NCI-H1694 treated with DMSO at 0.1 percent for 48 hours (cell line): Measurements from ENCODE around the gene STX2.
A peak's percentile ranks its signal among the peaks of the same experiment; 100 is the strongest.

Experiments
- DNase-seq: peaks from one replicate; lab custom pipeline; 2025; lab: John Stamatoyannopoulos, UW

Gene STX2

DNA sequence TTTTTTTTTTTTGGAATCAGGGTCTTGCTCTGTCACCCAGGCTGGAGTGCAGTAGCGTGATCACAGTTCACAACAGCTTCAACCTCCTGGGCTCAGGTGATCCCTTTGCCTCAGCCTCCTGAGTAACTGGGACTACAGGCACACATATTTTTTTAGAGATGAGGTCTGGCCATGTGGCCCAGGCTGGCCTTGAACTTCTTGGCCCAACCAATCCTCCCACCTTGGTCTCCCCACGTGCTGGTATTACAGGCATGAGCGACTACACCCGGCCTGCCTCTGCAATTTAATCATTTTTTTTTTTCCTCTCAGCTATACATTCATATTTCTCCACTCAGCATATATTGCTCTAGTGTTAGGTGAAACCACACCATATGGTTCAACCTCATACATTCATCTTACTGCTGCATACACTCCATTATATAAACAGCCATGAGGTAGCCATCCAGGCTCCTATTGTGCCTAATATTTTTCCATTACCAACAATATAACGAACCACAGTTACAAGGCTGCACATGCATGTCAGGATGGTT, 7.1 kb downstream of the STX2 start:
- DNase-seq, result peak; percentile 31

DNA sequence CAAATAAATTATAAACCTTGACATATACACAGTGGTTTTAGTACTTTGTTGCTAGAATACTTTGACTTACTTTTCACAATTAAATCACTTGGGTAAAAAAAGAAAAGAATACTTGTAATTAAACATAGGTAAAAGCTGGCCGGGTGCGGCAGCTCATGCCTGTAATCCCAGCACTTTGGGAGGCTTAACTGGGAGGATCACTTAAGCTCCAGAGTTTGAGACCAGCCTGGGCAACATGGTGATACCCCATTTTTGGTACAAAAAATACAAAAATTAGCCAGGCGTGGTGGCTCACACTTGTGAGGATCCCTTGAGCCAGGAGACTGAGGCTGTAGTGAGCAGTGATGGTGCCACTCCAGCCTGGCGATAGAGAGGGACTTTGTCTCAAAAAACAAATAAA, 7.8 kb downstream of the STX2 start:
- DNase-seq, result no peak

DNA sequence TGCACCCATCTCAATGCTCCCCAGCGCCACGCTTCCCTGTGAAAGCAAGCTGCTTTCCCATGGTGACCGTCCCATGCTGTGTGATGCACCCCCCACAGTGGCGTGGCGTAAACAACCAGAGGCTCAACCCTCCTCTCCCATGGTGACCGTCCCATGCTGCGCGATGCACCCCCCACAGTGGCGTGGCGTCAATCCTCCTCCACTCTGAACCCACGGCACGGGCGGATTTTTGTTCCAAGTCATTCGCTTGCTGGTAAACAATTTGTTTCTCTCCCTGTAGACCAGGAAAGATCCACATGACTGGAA, 8.9 kb downstream of the STX2 start:
- DNase-seq, result no peak

DNA sequence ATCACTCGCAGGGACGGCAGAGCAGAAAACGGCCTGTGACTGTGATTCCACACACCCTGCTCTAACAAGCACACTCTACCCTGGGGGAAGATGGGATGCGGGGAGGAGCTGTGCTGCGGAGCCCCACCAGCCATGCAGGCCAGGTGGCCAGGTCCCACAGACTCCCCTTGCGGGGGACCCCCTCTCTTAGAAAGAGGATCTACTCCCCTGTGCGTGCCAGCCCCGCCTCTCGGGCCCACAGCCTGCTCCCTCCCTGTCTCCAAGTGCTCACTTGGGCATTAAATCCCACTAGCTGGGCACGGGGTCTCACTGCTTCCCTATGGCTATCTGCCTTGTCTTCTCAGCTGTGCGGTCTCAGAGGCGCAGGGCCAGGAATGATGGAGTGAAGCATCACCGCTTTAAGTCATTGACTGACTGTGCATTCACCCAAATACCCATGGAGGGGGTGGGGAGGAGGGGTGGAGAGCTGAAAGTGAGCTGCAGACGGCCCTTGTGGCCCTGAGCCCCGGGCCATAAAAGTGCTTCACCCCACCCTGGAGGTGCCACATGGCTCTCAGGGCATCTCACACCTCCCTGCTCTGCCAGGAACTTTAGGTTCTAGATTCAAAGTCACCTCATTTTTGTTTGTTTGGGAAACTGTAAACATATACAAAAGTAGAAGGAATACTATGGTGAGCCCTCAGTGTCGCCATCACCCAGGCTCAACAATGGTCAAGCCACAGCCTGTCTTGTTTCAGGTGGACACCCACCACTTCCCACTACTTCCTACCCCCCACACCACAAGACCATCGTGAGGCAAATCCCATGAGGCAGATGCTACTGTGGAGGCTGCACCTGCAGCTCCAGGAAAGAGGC, 9.4 kb downstream of the STX2 start:
- DNase-seq, result no peak

DNA sequence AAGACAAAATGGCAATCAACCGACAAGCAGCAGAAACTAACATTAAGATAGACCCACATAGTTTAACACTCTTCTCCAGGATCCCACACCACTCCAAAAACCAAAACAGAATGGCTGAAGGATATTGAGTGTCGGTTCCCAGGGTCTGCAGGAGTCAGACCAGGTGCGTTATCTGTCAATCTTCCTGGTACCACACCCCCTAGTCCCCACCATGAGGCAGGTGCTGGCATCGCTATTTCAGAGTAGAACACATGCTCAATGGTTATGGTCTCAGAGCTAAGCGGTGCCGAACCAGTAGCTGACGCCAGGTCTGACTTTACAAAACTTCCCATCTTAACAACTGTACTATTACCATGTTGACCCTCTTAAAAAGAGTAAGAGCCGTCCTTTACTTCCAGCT, 10.2 kb downstream of the STX2 start:
- no peak for DNase-seq

DNA sequence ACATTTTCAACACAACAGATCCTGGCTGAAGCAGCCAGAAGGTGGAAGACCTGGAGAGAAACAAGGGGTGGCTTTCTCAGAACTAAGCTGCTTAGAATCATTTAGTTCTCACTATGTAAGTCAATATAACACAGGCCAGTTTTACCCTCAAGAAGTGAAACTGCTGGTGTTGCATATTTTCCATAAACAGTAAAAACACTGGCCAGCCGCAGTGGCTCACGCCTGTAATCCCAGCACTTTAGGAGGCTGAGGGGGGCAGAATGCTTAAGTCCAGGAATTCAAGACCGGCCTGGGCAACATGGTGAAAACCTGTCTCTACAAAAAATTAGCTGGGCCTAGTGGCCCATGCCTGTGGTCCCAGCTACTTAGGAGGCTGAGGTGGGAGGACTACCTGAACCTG, 11.6 kb downstream of the STX2 start:
- no peak for DNase-seq

DNA sequence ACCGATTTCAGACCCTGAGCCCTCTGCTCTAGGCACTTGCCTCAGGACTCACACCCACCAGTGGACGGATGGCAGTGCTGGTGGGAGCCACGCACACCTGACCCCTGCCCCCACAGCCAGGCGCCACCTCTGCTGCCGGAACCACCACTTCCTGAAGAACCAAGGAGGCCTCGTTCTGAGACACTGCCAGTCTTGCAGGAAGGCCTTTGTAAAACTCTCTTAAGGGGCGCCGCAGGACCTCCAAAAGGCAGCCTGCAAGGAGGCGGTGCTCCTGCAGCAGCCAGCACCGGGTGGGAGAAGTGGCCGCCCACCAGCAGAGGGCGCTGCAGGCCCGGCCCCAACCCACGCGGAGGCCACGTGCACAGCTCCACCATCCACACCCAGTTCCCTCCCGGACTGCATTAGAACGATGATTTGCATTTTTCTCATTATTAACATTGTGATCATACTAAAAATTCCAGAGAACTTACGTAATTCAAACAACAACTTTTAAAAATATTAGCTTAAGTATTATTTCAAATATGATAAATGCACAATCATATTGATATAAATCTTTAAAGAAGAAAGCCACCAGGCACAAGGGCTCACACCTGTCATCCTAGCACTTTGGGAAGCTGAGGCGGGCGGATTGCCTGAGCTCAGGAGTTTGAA, 12.8 kb downstream of the STX2 start:
- DNase-seq, result no peak

DNA sequence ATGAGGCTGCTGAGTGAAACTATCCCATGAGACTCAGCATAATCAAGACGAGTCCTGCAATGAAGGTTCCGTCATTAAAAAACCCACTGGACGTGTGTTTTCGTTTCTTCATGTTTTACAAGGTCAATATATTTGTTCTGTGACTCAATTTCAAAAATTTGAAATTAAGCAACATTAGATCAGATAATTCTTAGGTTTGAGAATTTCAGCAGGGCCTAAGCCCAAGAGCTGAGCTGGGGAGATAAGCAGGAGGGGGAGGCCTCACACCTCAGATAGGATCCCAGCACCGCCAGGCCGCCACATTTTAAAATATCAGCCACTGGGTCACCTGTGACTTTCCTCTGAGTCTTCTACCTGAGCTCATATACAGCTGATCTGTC, 13.3 kb downstream of the STX2 start:
- no peak for DNase-seq

DNA sequence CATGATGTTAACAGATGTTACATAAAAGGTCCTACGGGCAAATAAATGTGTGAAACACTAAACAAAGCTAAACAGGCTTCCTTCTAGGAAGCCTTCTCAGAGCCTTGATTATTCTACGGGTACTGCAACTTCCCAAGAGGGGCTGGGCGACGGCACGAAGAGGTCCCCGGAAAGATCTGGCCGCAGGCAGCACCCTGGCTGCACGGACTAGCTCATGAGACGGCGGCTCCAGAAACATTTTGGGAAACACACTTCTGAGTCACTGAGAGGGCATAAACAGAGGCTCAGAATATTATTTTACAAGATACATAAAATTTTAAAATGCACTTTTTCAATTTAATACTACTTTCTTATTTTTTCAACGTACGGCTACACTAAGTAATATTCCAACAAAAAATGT, 19.4 kb downstream of the STX2 start:
- DNase-seq, result no peak

DNA sequence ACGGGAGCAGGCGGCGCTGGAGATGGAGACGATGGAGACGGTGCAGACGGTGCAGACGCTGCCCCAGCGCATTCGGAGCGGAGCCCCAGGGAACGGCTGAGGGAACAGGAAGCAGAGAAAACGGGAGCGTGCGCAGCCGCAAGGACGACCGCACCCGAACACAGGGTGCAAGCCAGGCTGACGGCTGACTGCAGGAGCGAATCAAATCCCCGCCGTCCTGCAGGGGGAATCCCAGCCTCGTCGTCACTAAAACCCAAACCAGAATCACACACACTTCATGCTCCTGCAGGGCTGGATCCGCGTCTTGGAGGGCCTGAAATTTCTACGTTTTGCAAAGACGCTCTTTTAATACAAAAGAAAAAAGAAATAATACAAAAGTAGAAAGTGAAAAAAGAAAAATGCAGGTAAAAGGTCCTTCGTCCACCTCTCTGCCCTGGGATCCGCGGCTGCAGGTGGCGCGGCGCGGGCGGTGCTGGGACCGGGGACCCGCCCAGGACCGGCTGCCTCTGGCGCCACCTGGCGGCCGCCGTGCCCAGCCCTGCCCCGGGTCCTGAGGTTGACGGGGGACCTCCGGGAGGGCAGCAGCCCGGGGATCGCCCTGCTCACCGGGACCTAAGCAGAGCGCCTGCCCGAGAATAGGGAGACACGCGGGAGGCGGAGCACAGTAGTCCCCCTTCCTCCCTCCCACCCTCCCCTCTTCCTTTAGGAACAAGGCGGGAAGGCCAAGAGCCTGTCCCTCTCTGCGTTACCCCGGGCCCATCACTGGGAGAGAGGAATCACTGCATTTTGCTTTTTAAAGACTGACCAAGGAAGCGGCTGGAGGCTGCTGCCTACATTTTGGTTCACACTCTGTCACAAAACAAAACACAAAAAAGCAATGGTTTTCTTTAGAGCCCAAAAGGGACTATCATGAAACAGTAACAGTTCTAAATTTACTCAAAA, 20.1 kb downstream of the STX2 start:
- DNase-seq, result no peak

DNA sequence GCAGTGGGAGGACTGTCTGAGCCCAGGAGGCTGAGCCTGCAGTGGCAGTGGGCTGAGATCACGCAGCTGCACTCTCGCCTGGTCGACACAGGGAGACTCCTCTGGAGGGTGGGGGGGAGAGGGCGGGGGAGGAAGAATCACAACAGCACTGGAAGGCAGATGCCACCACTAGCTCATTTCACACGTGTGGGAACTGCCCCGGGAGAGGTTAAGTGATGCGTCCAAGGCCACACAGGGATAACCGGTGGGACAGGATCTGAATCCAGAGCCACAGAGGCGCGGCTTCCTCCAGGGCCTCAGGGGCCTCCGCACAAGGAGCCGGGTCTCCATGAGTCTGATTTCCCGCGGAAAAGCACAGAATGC, 20.8 kb downstream of the STX2 start:
- DNase-seq, result no peak

DNA sequence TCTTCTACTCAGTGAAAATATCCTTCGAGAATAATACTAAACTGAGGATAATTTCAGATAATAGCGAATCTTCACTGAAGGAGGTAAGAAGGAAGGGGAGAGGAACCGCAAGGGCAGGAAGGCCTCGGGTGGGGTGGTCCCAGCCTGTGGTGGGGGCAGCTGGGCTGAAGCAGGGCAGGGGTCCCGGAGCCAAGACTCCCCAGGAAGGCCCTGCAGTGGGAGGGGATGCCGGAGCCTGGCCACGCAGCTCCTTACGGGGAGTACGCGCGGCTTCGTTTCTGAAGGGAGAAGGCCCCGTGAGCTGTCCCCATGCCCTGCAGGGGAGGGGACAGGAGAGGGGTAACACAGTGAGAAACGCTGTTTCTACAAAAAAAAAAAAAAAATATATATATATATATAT, 21.2 kb downstream of the STX2 start:
- DNase-seq, result no peak

DNA sequence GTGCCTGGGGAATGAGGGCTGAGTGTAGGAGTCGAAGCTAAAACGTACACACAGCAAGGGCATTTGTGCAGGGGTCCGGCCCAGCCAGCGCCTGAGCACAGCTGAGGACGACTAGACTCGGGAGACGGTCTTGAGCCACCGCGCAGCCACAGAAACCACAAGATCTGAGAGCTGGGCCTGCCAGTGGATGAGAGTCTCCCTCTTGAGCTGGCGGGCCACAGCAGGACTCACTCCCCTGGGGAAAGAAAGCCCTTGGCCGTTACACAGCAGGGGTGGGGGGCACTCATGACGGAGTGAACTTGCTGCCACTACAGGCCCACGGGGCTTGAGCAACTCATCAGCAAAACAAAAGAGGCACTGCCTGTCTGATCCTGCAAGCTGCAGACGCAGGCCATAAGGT, 23.0 kb downstream of the STX2 start:
- no peak for DNase-seq

DNA sequence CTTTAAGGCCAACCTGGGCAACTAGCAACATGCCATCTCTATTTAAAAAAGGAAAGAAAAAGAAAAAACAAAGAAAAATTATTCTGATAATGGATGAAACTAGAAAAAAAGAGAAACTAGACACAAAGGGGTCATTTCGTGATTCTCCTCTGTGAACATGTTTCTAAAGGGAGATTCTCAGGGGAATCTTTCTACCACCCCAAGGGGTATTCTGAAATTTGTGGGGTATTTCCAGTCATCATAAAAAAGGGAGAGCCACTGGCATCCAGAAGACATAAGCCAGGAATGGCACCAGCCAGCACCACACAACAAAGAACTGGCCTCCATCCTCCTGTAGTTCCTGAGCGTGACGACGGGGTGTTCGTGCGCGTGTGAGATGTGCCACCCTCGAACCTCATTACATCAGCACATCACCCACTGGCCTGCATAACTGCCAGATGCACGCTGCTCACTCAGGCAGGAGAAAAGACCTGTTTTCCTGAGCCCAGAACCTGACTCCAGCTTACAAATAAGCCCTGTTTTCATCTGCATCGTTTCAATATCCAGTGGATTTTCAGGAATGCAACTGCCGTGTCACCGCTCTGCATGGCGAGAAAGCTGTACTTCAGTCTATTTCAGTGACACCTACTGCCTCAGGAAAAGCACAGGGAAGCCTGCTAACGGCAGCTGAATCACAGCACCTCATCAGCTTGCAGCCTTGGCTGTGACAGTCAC, 23.9 kb downstream of the STX2 start:
- peak; percentile 3 for DNase-seq

DNA sequence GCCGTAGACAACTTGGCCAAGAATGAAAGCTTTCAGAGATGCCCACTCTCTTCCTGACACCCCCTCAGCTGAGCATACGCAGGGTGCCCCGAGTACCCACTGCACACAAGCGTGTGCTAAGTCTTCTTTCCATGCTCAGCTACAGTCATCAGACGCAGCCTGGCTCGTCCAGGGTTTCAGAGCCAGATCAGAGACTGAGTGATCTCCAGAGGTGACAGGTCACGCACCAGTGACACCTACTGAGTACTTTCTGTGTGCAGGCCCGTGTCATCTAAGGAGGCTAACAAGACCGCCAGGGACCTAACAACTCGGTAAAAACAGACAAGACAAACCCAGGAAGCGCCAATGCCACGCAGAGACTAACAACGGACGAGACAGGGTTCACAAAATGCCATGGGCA, 25.1 kb downstream of the STX2 start:
- DNase-seq, result no peak

DNA sequence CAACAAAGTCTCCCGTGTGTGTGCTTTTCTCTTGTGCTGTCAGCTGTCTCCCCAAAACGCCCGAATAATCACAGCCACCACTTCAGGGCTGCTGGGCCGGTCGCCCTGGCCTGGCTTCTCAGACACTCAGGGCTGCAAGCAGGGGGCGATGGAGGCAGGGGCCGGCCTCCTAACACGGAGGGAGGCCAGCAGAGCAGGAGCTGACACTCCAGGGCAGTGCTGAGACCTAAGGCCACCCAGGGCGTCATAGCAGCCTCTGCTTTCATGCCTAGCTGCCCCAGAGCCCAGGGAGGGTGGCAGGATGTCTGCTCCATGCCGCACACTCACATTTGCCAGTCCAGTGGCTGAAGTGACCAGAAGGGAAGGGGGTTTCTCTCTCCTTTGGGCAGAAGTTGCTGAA, 25.6 kb downstream of the STX2 start:
- DNase-seq, result no peak

DNA sequence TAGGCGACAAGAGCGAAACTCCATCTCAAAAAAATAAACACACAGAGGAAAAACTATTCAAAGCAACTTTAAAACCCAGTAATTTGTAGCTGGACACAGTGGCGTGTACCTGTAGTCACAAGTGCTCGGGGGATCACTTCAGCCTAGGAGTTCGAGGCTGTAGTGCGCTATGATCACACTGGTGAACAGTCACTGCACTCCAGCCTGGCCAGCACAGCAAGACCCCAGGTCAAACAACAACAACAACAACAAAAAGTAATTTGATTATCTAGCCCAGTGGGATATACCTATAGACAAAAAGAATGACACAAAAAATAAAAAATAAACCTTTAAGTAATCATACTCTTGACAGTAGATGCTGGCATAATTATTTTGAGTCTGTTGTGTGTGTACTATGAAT, 29.3 kb downstream of the STX2 start:
- no peak for DNase-seq

DNA sequence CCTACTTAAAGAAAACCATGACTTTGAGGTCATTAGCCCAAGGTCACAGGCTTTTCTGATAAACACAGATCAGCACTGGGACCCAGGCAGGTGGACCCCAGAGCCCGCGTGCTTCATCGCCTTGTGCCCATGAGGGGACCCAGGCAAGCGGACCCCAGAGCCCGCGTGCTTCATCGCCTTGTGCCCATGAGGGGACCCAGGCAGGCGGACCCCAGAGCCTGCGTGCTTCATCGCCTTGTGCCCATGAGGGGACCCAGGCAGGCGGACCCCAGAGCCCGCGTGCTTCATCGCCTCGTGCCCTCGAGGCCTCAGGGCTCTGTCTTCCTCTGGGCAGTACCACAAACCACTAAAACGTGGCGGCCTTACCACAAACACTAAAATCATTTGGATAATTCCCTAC, 31.7 kb downstream of the STX2 start:
- DNase-seq, result no peak

DNA sequence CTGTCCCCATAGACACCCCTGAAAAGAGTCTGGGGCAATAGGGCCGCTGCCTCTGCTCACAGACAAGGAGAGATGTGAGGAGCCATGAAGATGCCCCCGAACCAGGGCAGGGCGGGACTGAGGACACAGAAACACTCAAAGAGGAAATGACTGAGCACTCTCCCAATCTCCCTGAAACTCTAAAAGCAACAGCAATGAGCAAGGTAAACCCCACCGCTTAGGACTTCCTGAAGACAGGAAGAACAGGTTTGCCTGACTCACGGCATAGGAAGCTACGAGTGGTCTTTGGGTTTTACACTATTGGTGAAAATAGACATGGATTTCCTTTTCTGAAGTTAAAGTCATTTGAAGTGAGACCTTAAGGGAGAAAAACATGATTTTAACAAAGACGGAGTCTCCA, 32.5 kb downstream of the STX2 start:
- no peak for DNase-seq

DNA sequence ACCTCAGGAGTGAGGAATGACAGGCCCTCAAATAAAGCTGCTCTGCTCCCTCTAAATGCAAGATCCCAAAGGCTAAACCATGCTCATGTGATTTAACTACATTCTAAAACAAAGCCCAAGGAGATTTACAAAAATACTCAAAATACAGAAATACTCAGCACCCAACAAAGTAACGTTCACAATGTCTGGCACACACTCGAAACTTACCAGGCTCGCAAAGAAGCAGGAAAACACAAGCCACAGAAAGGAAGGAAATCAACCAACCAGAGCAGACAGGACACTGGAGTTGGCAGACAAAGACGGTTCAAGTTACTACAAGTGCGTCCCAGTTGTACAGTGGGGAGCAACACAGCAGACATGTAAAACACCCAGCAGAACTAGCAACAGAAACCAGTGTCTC, 33.4 kb downstream of the STX2 start:
- no peak for DNase-seq

DNA sequence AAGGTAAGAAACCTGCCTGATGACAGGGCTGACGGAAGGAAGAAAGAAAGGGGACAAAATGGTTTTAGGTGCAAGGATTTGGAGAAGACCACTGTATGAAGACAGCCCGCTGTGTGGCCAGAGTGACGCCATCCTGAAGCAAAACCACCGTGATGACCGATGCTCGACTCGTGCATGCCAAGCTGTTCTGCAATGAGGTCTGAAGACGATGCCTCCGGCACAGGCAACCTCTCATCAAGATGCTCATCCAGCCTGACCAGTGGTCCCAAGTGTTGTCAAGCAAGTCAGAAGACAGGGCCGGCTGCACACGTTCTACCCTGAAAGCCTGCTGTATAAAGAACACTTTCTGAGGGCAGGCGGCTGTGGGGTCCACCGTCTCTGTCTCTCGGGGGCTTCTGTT, 34.8 kb downstream of the STX2 start:
- no peak for DNase-seq

DNA sequence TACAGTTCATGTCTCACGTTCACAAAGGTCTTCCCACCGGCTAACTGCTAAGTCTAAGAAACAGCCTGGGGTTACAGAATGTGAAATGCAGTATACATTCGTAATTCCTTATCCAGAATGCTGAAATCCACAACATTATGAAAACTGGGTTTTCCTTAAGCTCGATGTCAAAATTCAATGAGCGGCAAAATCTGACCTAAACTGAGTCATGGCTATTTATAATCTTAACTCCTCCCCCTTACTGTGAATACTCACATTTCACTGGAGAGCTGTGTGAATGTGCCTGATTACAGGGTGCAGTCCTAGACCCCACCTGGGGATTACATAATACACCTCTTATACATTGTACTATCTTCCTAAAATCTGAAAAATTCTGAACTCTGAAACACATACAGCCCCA, 35.3 kb downstream of the STX2 start:
- no peak for DNase-seq
